Thyroid gland (tissue), 4 donors: ENCODE results near the gene MXRA5.

ENCODE experiments used
- POLR2A ChIP-seq, 2 donors: fragments of 450-650 bp; IDR thresholded peaks; one replicate each; pipeline ENCODE4 v1.6.1; 2017; ENCODE audit warnings: antibody characterized with exemption in 2 of 2, mild to moderate bottlenecking in 2 of 2, moderate library complexity in 1 of 2
- TF ChIP-seq, protein P1 (sequence below), 6 experiments: fragments of 200-600 bp in 3 of 6; fragments of 450-650 bp in 3 of 6; sonication (generic) in 3 of 6; IDR thresholded peaks; one replicate each; pipeline ENCODE4 v1.5.1; 2016 to 2019; ENCODE audit warnings: antibody characterized with exemption in 6 of 6, mild to moderate bottlenecking in 2 of 6, inconsistent platforms in 1 of 6, moderate library complexity in 1 of 6

DNA sequence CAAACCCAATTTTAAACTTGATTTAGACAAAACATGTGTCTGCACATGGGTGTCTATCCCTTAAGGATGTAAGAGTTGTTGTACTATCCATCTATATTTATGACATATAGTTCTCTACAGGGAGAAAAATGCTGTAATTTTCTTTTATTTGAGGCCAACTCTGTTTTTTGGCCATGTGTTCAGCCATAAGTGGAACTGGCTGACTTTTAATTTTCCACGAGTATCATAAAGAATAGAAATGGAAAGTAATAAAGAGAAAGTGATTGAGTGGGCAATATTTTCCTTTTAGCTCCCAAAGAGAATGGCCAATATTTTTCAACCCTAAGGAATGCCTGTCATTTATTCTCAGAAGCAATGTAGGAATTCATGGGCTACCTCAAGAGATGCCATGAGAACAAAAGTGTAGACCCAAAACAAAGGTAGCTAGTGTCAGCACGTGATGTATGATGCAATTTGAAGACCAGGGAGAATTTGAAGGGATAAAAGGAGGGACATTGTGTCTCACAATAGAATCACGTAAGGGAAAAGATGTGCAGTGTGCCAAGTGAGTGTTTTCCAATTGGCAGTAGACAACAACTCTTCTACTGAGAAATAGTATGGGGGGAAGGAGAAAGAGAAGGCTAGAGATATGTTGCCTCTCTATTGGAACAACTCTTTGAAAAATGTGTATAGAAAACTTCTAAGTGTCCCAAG is 27.8 kb upstream of the MXRA5 start:
- TF ChIP-seq, protein P1, sequence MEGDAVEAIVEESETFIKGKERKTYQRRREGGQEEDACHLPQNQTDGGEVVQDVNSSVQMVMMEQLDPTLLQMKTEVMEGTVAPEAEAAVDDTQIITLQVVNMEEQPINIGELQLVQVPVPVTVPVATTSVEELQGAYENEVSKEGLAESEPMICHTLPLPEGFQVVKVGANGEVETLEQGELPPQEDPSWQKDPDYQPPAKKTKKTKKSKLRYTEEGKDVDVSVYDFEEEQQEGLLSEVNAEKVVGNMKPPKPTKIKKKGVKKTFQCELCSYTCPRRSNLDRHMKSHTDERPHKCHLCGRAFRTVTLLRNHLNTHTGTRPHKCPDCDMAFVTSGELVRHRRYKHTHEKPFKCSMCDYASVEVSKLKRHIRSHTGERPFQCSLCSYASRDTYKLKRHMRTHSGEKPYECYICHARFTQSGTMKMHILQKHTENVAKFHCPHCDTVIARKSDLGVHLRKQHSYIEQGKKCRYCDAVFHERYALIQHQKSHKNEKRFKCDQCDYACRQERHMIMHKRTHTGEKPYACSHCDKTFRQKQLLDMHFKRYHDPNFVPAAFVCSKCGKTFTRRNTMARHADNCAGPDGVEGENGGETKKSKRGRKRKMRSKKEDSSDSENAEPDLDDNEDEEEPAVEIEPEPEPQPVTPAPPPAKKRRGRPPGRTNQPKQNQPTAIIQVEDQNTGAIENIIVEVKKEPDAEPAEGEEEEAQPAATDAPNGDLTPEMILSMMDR (IDR thresholded peaks at IDR 0.05) = no peak
- TF ChIP-seq POLR2A (IDR thresholded peaks at IDR 0.05) = no peak
